ENCODE results near the gene RASGEF1C.
A peak's percentile ranks its signal among the peaks of the same experiment; 100 is the strongest.
"Not testable (repeated sequence)": the region's sequence is repeated elsewhere in the genome, so short reads cannot be mapped to it uniquely, and the experiment has no call there.

The RASGEF1C gene

DNA sequence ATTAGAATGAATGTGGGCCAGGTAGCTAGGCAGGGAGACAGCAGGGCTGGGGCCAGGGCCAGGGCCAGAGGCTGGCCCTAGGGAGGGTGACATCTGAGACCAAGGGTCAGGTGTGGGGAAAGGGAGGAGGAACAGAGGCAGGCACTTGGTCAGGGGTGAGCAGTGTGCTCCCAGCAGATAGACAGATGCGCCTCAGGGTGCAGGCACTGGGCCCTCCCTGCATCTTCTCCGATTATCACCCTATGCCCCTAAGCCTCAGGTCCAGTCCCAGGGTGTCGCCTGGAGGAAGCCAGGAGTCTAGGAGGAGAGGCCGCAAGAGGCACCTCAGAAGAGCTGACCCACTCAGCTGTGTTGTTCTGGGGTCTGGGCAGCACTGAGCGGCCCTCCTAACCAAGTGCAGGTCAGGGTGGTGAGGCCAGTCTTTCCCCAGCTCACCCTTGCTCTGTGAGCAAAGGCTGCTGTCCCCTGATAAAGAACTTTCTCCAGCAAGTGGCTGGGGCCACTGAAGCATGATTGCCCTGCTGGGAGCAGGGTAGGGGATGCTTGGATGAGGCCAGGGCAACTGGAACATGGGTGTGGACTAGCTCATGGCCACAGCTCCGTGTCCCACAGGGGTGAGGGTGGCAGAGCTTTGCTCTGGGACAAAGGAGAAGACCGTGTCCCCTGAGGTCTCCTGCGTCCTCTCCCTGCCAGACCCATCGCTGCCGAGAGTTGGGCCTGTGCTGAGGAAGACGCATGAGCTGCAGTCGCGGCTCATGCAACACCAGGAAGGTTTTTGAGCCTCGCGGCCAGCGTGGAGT, 2.1 kb upstream of the RASGEF1C start:
- DNase-seq: no peak

DNA sequence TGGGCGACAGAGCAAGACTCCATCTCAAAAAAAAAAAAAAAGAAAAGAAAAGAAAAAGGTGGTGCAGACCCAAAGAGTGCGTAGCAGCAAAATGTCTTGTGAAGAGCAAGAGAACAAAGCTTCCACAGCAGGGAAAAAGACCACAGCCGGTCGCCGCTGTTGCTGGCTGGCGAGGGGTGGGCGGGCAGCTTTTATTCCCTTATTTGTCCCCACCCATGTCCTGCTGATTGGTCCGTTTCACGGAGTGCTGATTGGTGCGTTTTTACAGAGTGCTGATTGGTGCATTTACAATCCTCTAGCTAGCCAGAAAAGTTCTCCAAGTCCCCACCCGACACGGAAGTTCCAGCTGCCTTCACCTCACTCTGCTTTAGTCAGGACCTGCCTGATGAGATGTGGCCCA, 1.1 kb upstream of the RASGEF1C start:
- not testable (repeated sequence) for DNase-seq

GRCh38 chr5:180208435-180209081, 453 bp downstream of the RASGEF1C start:
- DNase-seq: no peak

GRCh38 chr5:180208038-180208434, 975 bp downstream of the RASGEF1C start:
- no peak for DNase-seq

DNA sequence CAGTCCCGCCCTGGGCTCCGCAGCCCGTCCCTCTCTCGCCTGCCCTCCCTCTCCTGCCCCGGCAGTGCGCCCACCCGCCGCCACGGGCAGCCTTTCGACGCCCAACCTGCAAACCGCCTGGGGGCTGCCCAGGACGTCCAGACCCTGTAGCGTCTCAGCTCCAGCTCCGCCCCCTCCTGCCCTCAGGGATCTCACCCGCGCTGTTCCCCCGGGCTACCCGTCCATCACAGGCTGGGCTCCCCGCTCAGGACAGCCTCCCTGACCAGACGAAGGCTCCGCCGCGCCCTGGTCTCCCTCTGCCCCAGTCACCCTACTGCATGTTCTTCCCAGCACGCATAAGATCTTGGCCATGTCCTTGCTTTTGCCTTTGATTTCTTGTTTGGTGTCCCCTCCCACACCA, 1.4 kb downstream of the RASGEF1C start:
- DNase-seq: no peak

DNA sequence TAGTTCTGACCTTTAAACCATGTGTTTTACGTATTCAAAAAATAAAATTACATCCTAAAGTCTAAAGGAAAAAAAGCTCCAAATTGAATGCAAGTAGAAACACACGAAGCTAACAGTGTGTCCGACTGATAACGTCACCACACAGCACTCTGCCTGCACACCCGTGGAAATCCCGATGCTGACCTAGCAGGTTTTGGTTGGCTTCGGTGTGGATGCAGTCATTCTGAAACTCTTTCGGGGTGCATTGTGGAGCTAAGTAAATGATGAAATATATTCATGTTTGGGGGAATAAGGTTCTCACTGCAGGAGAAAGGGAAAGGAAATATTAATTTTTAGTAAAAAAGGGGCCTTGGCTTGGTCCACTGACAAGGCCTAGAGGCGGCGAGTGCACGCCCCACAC, 2.0 kb downstream of the RASGEF1C start:
- DNase-seq: no peak

GRCh38 chr5:180205916-180206315, 3.1 kb downstream of the RASGEF1C start:
- DNase-seq: no peak

DNA sequence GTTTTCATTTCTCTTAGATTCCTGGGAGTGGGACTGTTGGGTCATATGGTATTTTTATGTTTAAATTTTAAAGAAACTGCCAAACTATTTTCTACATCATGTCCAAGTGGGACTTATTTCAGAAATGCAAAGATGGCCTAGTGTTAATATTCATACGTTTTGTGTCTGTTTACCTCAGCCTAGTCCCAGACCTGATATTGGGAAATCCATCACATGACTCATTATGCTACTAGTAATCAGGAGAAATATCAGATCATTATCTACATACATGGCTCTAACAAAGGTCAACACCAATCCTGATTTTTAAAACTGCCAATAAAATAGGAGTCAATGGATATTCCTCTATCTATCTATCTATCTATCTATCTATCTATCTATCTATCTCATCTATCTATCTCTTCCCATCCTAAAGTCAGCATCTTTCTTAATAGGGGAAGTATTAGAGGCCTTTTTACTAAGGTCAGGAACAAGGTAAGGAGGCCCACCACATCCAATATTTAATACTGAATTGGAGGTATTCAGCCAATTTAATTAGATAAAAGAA, 4.7 kb downstream of the RASGEF1C start:
- DNase-seq: no peak

- DNase-seq: no peak
Observed at GRCh38 chr5:180202939-180203573, 6.0 kb downstream of the RASGEF1C start.

DNA sequence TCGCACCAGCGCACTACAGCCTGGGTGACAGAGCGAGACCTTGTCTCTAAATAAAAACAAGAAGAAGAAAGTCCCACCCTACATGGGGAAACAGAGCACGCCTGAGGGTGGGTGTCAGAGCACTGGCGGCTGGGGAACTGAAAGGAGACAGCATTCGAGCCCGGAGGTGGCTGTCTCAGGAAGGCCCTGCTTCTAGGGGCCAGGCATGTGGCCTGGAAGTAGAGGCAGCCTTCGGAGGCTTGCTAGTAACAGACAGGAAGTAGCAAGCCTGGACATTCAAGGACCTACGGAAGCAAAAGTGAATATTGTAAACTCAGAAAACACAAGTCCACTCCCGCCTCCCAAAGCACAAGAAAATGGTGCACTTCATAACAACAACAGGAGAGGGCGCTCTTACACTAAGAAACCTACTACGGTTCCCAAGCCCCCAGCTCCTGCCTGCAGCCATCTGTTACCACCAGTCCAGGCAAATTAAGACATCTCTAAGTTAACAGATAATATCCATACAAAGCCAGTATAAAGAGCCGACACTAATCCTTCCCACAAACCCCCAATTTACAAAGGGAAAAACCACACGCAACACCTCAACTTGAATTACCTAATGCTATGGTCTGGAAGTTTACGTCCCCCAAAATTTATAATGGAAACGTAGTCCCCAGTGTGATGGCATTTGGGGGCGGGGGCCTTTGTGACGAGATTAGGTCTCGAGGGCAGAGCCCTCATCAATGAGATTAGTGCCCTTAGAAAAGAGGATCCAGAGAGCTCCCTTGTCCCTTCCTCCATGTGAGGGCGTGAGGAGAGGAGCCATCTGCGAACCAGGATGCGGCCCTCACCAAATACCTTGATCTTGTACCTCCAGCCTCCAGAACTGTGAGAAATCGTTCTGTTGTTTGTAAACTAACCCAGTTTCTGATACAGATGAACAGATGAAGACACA, 7.7 kb downstream of the RASGEF1C start:
- peak in 1 of 2 experiments; percentile 43 for DNase-seq

- no peak for DNase-seq
Observed at GRCh38 chr5:180199390-180199789, 9.6 kb downstream of the RASGEF1C start.

- no peak for DNase-seq
Observed at GRCh38 chr5:180198208-180198607, 10.8 kb downstream of the RASGEF1C start.

- DNase-seq: no peak
Observed at GRCh38 chr5:180197016-180197702, 11.9 kb downstream of the RASGEF1C start.

- no peak for DNase-seq
Observed at GRCh38 chr5:180194410-180195345, 14.3 kb downstream of the RASGEF1C start.

GRCh38 chr5:180193749-180194375, 15.1 kb downstream of the RASGEF1C start:
- DNase-seq: no peak

DNA sequence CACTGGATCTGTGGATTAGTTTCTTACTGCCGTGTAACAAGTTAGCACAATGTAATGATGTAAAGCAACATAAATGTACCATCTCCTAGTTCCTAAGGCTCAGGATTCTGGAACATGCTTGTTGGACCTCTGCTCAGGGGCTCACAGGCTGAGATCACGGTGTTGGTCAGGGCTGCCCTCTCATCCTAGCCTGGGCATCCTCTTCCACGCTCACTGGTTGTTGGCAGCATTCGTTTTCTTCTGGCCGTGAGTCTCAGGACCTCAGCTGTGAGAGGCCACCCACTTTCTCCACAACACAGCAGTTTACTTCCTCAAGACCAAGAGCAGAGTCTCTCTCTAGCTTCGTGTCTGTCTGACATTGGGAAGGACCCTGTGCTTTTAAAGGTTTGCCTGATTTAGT, 17.3 kb downstream of the RASGEF1C start:
- DNase-seq: no peak

GRCh38 chr5:180187767-180188166, 21.2 kb downstream of the RASGEF1C start:
- no peak for DNase-seq

DNA sequence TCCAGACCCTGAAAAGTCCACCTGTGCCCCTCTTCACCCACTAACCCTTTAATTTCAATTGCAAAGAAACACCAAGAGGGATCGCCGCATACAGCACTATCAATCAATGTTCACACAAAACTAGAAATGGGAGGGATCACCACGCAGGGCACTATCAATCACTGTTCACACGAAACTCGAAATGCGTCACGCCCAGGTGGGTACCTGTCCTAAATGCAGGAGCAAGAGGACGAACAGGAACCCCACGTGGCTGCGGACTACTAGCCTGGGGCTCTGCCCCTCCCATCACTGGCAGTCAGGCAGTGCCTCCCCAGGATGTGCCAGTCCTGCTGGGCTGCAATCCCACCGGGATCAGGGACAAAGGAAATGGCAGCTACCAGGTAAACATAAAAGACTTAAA, 28.2 kb downstream of the RASGEF1C start:
- no peak for DNase-seq

GRCh38 chr5:180180421-180180820, 28.6 kb downstream of the RASGEF1C start:
- DNase-seq: no peak

Data from NCI-H446 (cell line).